Measurements from ENCODE around the gene LHFPL2.
"Not testable (repeated sequence)": the region's sequence is repeated elsewhere in the genome, so short reads cannot be mapped to it uniquely, and the experiment has no call there.

LHFPL2 gene

GRCh38 chr5:78621291-78621738 is 27.3 kb downstream of the LHFPL2 start:
- POLR2A ChIA-PET: no interaction called here
- TF ChIP-seq CTCF (IDR thresholded peaks at IDR 0.05; ENCODE audit: insufficient read depth, low read length, missing control alignments): no peak
- CTCF ChIA-PET: interaction anchor here (1.1 to 1.9 kb wide), 3 partner anchors 9 to 153 kb away, joined by 3 to 5 read pairs (median 5); no protein-coding TSS in a partner anchor
- no peak overlapping the region for H3K4me3 ChIP-seq (ENCODE audit: low read depth, low read length)
- DNase-seq (ENCODE audit: low read depth, low spot score): no peak

GRCh38 chr5:78620119-78620518 is 28.5 kb downstream of the LHFPL2 start:
- H3K4me3 ChIP-seq (ENCODE audit: low read depth, low read length); CTCF ChIA-PET; DNase-seq (ENCODE audit: low read depth, low spot score); POLR2A ChIA-PET: not testable (repeated sequence)

GRCh38 chr5:78618303-78618702 is 30.3 kb downstream of the LHFPL2 start:
- CTCF ChIA-PET: interaction anchor here (0.8 kb wide), 1 partner anchor 228 kb away, joined by 3 read pairs; no protein-coding TSS in a partner anchor
- H3K4me3 ChIP-seq (ENCODE audit: low read depth, low read length): no peak overlapping the region
- no peak for DNase-seq (ENCODE audit: low read depth, low spot score)
- POLR2A ChIA-PET: no interaction called here
- TF ChIP-seq CTCF (IDR thresholded peaks at IDR 0.05; ENCODE audit: insufficient read depth, low read length, missing control alignments): no peak

- no peak for TF ChIP-seq CTCF (IDR thresholded peaks at IDR 0.05; ENCODE audit: insufficient read depth, low read length, missing control alignments)
- ChIA-PET CTCF (interaction anchor here (1.0 kb wide), 1 partner anchor 271 kb away, joined by 3 read pairs; no protein-coding TSS in a partner anchor), POLR2A (no interaction called here)
- DNase-seq (ENCODE audit: low read depth, low spot score): no peak
- no peak overlapping the region for H3K4me3 ChIP-seq (ENCODE audit: low read depth, low read length)
These were observed 32.9 kb downstream of the LHFPL2 start for GRCh38 chr5:78615697-78616096.

- TF ChIP-seq CTCF (IDR thresholded peaks at IDR 0.05; ENCODE audit: insufficient read depth, low read length, missing control alignments): no peak
- H3K4me3 ChIP-seq (ENCODE audit: low read depth, low read length): no peak overlapping the region
- CTCF ChIA-PET: interaction anchor here (1.0 to 1.4 kb wide), 2 partner anchors 147 to 272 kb away, joined by 3 to 4 read pairs; no protein-coding TSS in a partner anchor
- no peak for DNase-seq (ENCODE audit: low read depth, low spot score)
- POLR2A ChIA-PET: no interaction called here
These were observed 33.8 kb downstream of the LHFPL2 start for GRCh38 chr5:78614816-78615215.

- POLR2A ChIA-PET: no interaction called here
- CTCF ChIA-PET: interaction anchor here (1.1 to 3.2 kb wide), 5 partner anchors 12 to 146 kb away, joined by 3 to 13 read pairs (median 3); no protein-coding TSS in a partner anchor
- TF ChIP-seq CTCF (IDR thresholded peaks at IDR 0.05; ENCODE audit: insufficient read depth, low read length, missing control alignments): no peak
- H3K4me3 ChIP-seq (ENCODE audit: low read depth, low read length): no peak overlapping the region
- no peak for DNase-seq (ENCODE audit: low read depth, low spot score)
These were observed 34.8 kb downstream of the LHFPL2 start for GRCh38 chr5:78613756-78614155.

- no peak for DNase-seq (ENCODE audit: low read depth, low spot score)
- H3K4me3 ChIP-seq (ENCODE audit: low read depth, low read length): no peak overlapping the region
- ChIA-PET POLR2A (no interaction called here), CTCF (interaction anchor here (1.1 to 3.2 kb wide), 6 partner anchors 9 to 273 kb away, joined by 3 to 13 read pairs (median 4); no protein-coding TSS in a partner anchor)
- TF ChIP-seq CTCF (IDR thresholded peaks at IDR 0.05; ENCODE audit: insufficient read depth, low read length, missing control alignments): no peak
These were observed 35.4 kb downstream of the LHFPL2 start for GRCh38 chr5:78613151-78613533.

Data from AG04449 (cell line).